ENCODE data around the gene TXNDC11.

The TXNDC11 gene

GRCh38 chr16:11677451-11677951 is 65.2 kb downstream of the TXNDC11 start:
- no peak for TF ChIP-seq CTCF (IDR thresholded peaks at IDR 0.05; ENCODE audit: insufficient read depth, low read length, poor library complexity, severe bottlenecking)

GRCh38 chr16:11676799-11677198 is 65.9 kb downstream of the TXNDC11 start:
- TF ChIP-seq CTCF (IDR thresholded peaks at IDR 0.05; ENCODE audit: insufficient read depth, low read length, poor library complexity, severe bottlenecking), result no peak
- Histone ChIP-seq H3K27me3 (replicated peaks; ENCODE audit: control insufficient read depth, insufficient read depth, low read length) (no peaks in the 10 kb centered on the region), H3K36me3 (ENCODE audit: control insufficient read depth, insufficient read depth, low read length) (peaks cover 29% of the 10 kb centered on the region), H3K4me3 (replicated peaks; ENCODE audit: low read depth, low read length) (no peak overlapping the region)
- no peak for DNase-seq (ENCODE audit: extremely low read depth, insufficient read length)

More at GRCh38 chr16:11677451-11677951, 65.2 kb downstream of the TXNDC11 start:
- H3K36me3 ChIP-seq (ENCODE audit: control insufficient read depth, insufficient read depth, low read length), result peaks cover 29% of the 10 kb centered on the region
- H3K27me3 ChIP-seq (replicated peaks; ENCODE audit: control insufficient read depth, insufficient read depth, low read length), result no peaks in the 10 kb centered on the region
- no peak overlapping the region for H3K4me3 ChIP-seq (replicated peaks; ENCODE audit: low read depth, low read length)
- DNase-seq (ENCODE audit: extremely low read depth, insufficient read length), result no peak

- Histone ChIP-seq H3K4me3 (replicated peaks; ENCODE audit: low read depth, low read length) (no peak overlapping the region), H3K36me3 (ENCODE audit: control insufficient read depth, insufficient read depth, low read length) (peaks cover 27% of the 10 kb centered on the region), H3K27me3 (replicated peaks; ENCODE audit: control insufficient read depth, insufficient read depth, low read length) (no peaks in the 10 kb centered on the region)
- no peak for TF ChIP-seq CTCF (IDR thresholded peaks at IDR 0.05; ENCODE audit: insufficient read depth, low read length, poor library complexity, severe bottlenecking)
- DNase-seq (ENCODE audit: extremely low read depth, insufficient read length), result no peak
Measured at GRCh38 chr16:11675561-11676511, 66.8 kb downstream of the TXNDC11 start.

- H3K4me3 ChIP-seq (replicated peaks; ENCODE audit: low read depth, low read length), result no peak overlapping the region
- DNase-seq (ENCODE audit: extremely low read depth, insufficient read length), result no peak
Measured at GRCh38 chr16:11674818-11675560, 67.7 kb downstream of the TXNDC11 start.

More at GRCh38 chr16:11674818-11675560, 67.7 kb downstream of the TXNDC11 start:
- Histone ChIP-seq H3K27me3 (replicated peaks; ENCODE audit: control insufficient read depth, insufficient read depth, low read length) (no peaks in the 10 kb centered on the region), H3K36me3 (ENCODE audit: control insufficient read depth, insufficient read depth, low read length) (peaks cover 25% of the 10 kb centered on the region)
- no peak for TF ChIP-seq CTCF (IDR thresholded peaks at IDR 0.05; ENCODE audit: insufficient read depth, low read length, poor library complexity, severe bottlenecking)
